T-helper 1 cell treated with Interleukin-12 subunit alpha and Interleukin-12 subunit beta and Interleukin-4 antibody, amounts not matched to agents 30 μg/mL and 1 μg/mL, for 36 hours (primary cell): ENCODE results near the gene KCNJ3.

Experiments used
- H3K27ac Mint-ChIP-seq: one replicate; pipeline ENCODE4 v1.8.0; 2021; ENCODE audit warnings: mild to moderate bottlenecking, mixed read lengths
- H3K27me3 Mint-ChIP-seq: one replicate; pipeline ENCODE4 v1.8.0; 2021; ENCODE audit warnings: low read depth, mixed read lengths
- H3K36me3 Mint-ChIP-seq: one replicate; pipeline ENCODE4 v1.8.0; 2021; ENCODE audit warnings: low read depth, mixed read lengths
- H3K4me1 Mint-ChIP-seq: one replicate; pipeline ENCODE4 v1.8.0; 2021; ENCODE audit warnings: low read depth, mixed read lengths
- H3K4me3 Mint-ChIP-seq: one replicate; pipeline ENCODE4 v1.8.0; 2021; ENCODE audit warnings: mild to moderate bottlenecking, moderate library complexity, mixed read lengths
- H3K9me3 Mint-ChIP-seq: one replicate; pipeline ENCODE4 v1.8.0; 2021; ENCODE audit warnings: mixed read lengths

Gene KCNJ3

DNA sequence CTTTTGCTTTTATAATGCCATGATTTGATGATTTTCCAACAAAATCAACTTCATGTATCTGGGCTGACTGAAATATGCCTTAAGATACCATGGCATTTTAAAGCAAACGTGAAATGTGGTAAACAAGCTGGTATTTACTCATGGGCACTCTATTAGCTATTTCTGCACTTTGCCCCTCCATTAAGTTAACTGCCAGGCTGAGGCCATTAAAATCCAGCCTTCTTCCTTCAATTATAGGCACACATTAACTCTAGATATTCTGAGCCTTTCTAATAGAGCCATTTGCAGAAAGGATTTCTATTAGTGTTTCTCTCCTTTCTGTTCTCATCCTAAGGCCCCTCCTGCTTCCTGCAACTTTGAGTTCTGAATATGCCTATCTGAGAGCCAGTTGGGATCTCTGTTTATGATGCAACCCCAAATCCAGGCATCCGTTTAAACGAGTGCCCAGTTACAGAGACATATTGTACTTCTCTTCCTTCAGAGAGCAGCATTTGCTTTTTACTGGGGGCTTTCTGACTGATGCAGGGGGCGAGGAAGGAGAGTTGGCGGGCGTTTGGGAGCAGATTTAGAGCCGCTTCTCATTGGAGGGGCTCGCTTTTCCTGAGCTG is 1.6 kb upstream of the KCNJ3 start:
- Mint-ChIP-seq H3K27me3 (peaks cover 34% of the 10 kb centered on the region), H3K27ac (no peak overlapping the region), H3K4me1 (peaks cover 1% of the 10 kb centered on the region), H3K4me3 (no peak overlapping the region), H3K36me3 (no peaks in the 10 kb centered on the region), H3K9me3 (peaks cover 4% of the 10 kb centered on the region)

DNA sequence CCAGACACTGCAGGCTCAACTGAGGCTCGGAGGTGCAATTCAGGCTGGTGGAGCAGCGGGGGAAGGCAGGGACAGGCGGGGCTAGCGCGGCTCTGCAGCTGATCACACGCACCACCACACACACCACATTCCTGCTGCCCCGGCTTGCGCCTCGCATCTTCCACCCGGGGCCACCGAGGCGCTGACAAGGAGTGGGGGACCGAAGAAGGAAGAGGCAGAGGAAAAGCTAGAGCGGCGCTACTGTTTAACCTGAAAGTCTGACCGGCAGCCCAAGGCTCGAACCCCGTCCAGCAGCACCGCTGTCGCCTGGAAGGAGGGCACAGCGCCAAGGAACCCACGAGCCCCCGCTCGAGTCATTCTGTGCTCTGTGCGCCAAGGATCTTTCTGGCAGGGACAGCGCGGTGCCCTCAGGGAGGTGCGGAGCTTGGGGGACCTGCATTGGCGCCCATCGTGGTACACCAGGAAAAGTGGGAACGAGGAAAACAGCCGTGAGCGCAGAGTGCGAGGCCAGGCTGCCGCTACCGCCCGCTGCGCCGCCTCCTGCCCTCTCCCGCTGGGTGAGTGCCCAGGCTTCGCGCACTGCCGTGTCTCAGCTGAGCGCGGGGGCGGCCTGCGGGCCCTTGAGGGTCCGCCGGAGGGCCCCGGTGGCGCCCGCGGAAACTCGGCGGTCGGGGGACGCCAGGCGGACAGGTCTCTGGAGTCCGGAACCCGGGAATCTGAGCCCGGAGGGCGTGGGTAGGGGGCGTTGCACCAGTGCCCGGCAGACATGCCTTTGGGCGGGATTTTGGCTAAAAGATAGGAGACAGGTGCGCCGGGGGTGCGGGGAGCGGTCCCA is 860 bp upstream of the KCNJ3 start:
- Mint-ChIP-seq H3K9me3 (peaks cover 4% of the 10 kb centered on the region), H3K4me3 (no peak overlapping the region), H3K27me3 (peaks cover 34% of the 10 kb centered on the region), H3K27ac (no peak overlapping the region), H3K4me1 (peaks cover 1% of the 10 kb centered on the region), H3K36me3 (no peaks in the 10 kb centered on the region)

DNA sequence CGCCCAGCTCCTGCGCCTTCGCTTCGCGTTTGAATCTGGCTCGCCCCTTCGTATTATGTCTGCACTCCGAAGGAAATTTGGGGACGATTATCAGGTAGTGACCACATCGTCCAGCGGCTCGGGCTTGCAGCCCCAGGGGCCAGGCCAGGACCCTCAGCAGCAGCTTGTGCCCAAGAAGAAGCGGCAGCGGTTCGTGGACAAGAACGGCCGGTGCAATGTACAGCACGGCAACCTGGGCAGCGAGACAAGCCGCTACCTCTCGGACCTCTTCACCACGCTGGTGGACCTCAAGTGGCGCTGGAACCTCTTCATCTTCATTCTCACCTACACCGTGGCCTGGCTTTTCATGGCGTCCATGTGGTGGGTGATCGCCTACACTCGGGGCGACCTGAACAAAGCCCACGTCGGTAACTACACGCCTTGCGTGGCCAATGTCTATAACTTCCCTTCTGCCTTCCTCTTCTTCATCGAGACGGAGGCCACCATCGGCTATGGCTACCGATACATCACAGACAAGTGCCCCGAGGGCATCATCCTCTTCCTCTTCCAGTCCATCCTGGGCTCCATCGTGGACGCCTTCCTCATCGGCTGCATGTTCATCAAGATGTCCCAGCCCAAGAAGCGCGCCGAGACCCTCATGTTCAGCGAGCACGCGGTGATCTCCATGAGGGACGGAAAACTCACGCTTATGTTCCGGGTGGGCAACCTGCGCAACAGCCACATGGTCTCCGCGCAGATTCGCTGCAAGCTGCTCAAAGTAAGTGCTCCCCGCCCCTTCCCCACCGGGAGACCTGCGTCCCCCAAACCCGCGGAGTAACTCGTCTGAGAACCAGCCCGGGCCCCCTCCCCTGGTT is 453 bp downstream of the KCNJ3 start:
- Mint-ChIP-seq H3K36me3 (no peaks in the 10 kb centered on the region), H3K4me1 (peaks cover 1% of the 10 kb centered on the region), H3K4me3 (no peak overlapping the region), H3K27me3 (peaks cover 34% of the 10 kb centered on the region), H3K9me3 (peaks cover 4% of the 10 kb centered on the region), H3K27ac (no peak overlapping the region)

DNA sequence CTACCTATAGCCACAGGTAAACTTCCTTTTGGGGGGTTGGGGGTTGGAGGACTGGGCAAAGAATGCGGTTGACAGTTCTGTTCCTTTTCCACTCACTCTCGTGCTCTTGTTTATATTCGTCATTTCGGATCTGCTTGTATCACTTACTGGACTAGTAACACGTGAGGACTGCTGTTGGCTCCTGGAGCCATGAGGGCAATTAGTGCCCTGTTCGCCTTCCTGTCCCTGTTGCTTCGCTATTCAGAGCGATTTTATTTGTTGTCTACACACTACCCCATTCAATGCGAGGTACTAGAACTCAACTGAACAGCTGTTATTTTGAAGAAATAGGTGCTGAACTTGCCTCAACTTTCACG is 1.1 kb downstream of the KCNJ3 start:
- no peak overlapping the region for H3K27ac Mint-ChIP-seq
- peaks cover 1% of the 10 kb centered on the region for H3K4me1 Mint-ChIP-seq
- no peaks in the 10 kb centered on the region for H3K36me3 Mint-ChIP-seq
- peaks cover 4% of the 10 kb centered on the region for H3K9me3 Mint-ChIP-seq
- no peak overlapping the region for H3K4me3 Mint-ChIP-seq
- peaks cover 34% of the 10 kb centered on the region for H3K27me3 Mint-ChIP-seq

DNA sequence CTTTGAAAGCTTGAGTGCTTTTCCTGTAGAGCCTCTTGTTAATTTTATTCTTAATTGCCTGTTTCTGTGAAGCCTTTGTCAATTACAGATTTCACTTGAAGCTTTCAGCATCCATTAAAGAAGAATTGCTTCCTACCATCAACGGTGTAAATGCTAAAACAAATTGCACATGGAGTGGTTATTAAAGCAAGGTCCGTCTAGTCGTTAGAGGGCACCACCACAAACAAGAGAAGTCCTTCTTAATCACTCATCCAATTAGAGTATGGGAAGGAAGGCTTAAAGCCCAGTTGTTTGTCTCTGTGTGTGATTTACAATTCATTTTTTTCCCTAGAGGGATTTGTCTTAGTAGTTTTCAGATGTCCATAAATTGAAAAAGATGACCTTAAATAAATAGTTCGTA is 1.6 kb downstream of the KCNJ3 start:
- Mint-ChIP-seq H3K36me3 (no peaks in the 10 kb centered on the region), H3K9me3 (peaks cover 4% of the 10 kb centered on the region), H3K27ac (no peak overlapping the region), H3K4me3 (no peak overlapping the region), H3K27me3 (peaks cover 34% of the 10 kb centered on the region), H3K4me1 (peaks cover 1% of the 10 kb centered on the region)

DNA sequence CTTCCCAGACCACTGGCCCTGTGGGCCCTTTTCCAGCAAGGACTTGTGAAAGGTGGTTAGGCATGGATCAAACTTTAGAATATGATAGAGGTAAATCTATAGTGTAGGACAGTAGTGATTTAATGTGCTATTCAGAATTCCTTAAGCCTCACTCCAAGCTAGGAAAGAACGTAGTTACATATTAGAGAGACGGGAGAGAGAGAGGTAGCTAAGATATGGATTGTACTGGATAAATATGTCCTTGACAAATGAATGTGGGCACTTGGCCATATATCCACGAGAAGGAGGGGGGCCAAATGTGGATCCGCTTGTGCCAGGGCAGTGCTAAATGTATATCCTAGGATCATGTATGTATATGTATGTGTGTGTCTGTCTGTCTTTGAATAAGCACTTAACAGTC is 6.5 kb downstream of the KCNJ3 start:
- H3K4me1 Mint-ChIP-seq, result no peaks in the 10 kb centered on the region
- H3K27ac Mint-ChIP-seq, result no peak overlapping the region
- no peaks in the 10 kb centered on the region for H3K27me3 Mint-ChIP-seq
- H3K9me3 Mint-ChIP-seq, result no peaks in the 10 kb centered on the region
- H3K36me3 Mint-ChIP-seq, result no peaks in the 10 kb centered on the region
- no peak overlapping the region for H3K4me3 Mint-ChIP-seq

DNA sequence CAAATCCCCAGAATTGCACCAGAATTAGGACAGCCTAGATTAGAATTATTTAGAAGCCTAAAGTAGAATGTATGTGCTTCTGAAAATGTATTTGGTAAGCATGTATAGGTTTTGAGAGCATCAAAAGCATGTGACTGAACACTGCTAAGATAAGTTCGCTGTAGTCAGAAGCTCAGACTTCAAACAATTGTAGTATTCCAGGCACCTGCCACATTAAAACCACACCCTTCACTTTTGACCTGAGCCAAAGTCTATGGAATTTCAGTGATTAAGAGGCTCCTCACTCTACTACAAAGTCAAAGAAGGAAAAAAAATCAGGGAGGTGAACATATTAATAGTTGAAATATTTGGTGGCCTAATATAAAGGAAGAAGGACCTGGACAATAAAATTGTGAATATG is 8.2 kb downstream of the KCNJ3 start:
- Mint-ChIP-seq H3K4me3 (no peak overlapping the region), H3K4me1 (no peaks in the 10 kb centered on the region), H3K27me3 (no peaks in the 10 kb centered on the region), H3K36me3 (no peaks in the 10 kb centered on the region), H3K27ac (no peak overlapping the region), H3K9me3 (no peaks in the 10 kb centered on the region)

DNA sequence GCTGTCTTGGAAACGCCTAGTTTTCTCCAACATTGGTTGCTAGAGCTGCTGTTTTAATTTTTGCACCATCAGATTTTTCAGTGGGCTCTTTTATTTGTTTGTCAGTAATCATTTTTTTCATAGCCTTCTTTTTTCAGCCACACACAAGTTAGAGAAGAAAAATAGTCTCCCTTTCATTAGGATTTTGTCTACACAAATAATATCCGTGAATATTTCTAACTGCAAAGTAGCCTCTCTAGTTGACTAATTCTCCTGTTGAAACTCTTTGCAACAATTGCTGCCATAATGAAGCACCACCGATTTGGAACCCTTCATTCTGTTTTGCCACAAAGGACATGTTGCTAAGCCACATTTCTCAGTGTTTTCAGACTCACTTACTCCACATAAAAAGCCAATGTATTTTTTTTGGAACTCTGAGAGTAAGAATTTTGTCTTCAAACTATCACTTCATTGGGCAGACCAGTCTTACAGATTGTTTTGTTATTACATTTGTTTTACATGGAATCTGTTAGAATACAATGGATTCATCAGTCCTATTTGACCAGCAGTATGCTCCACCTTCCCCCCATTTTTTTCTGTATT is 9.6 kb downstream of the KCNJ3 start:
- no peaks in the 10 kb centered on the region for H3K27me3 Mint-ChIP-seq
- H3K4me1 Mint-ChIP-seq, result no peaks in the 10 kb centered on the region
- no peaks in the 10 kb centered on the region for H3K9me3 Mint-ChIP-seq
- H3K27ac Mint-ChIP-seq, result no peak overlapping the region
- no peaks in the 10 kb centered on the region for H3K36me3 Mint-ChIP-seq
- H3K4me3 Mint-ChIP-seq, result no peak overlapping the region

DNA sequence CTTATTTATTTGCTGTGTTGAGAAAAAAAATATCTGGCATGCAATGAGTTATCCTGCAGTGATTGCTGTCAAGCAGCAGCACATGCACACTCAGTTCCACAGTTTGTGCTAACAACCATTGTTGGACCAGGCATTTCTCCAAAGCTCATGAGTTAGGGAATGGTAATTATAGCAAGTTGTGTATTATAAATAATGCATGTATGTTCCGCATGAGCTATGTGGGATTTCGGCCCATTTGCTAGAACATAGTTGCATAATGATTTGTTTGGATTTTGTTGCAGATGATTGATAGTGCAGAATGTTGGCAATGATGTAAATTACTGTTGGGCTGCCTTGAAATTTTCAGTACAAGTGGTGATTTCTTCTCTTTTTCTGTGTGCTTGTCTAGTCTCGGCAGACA is 10.7 kb downstream of the KCNJ3 start:
- no peak overlapping the region for H3K4me3 Mint-ChIP-seq
- H3K27ac Mint-ChIP-seq, result no peak overlapping the region
- H3K36me3 Mint-ChIP-seq, result no peaks in the 10 kb centered on the region
- H3K9me3 Mint-ChIP-seq, result no peaks in the 10 kb centered on the region
- no peaks in the 10 kb centered on the region for H3K27me3 Mint-ChIP-seq
- H3K4me1 Mint-ChIP-seq, result no peaks in the 10 kb centered on the region

DNA sequence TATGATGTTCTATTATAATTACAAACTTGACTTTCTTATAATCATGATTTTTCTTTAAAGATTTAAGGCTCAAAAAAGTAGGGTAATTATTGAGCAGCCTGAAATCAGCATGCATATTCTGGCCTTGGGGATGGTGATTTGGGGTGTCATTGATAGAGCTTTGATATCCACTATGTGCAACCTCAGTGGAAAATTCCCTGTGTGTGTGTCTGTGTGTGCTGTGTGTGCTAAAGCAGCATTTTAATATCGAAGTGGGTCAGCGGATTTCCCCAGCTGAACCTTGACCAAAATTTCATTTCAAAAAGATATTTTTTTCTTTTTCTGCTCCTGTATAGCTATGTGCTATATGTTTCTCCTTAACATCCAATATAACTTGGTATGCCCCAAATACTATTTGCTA is 11.6 kb downstream of the KCNJ3 start:
- no peaks in the 10 kb centered on the region for H3K4me1 Mint-ChIP-seq
- no peaks in the 10 kb centered on the region for H3K9me3 Mint-ChIP-seq
- no peak overlapping the region for H3K27ac Mint-ChIP-seq

DNA sequence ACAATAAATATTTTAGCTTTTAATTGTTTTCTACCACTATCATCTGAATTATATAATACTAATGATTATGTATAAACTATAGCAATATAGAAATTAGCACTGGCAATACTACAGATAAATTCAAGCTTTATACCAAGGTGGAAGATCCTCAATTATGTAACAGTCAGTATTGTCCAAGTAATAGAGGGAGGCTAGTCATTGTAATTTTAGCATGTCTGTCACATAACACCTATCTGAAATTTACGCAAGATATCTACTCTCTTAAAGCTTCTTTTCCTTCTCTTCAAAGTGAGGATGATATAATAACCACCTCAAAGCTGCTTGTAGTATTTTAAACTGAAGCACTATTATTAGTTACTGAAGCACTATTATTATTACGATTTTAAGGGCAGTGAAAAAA is 12.2 kb downstream of the KCNJ3 start:
- Mint-ChIP-seq H3K9me3 (no peaks in the 10 kb centered on the region), H3K36me3 (no peaks in the 10 kb centered on the region), H3K4me3 (no peak overlapping the region), H3K27ac (no peak overlapping the region), H3K4me1 (no peaks in the 10 kb centered on the region), H3K27me3 (no peaks in the 10 kb centered on the region)

More for the DNA sequence above, 11.6 kb downstream of the KCNJ3 start:
- Mint-ChIP-seq H3K36me3 (no peaks in the 10 kb centered on the region), H3K27me3 (no peaks in the 10 kb centered on the region), H3K4me3 (no peak overlapping the region)

DNA sequence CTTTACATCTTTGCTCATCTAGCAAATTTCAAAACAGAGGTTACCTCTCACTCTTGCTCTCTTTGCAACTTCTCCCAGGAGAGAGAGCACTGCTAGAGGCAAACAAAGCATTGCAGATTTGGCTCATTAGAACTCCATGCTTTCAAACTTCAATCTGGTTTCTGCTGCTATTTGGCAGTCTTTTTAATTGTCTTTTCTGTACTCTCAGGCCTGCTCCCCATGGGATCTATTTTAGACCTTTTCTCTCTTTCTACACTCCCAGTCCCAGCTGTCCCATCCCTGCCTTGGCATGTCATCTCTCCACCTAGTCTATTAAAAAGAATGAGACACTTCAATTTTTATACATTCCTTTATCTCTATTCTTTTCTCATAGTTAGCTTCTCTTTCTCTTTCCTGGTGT is 15.2 kb downstream of the KCNJ3 start:
- Mint-ChIP-seq H3K36me3 (no peaks in the 10 kb centered on the region), H3K27ac (no peak overlapping the region), H3K4me3 (no peak overlapping the region)

DNA sequence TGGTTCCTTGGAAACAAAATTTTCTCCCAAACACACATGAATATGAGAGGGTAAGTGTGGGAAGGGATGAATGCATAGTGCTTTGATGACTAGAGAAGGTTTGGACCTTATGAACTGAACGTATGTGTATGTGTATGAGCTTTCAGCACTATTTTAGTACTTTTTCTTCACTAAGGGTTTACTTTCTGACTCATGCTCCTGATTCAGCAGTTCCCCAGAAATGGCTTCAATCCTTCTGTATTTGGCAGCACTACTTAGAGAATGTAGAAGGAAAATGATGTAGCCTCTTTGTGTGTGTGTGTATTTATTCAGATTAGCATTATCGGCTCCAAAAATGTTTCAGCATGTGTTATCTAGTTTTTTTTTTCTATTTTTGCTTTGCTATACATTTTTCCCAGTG is 22.2 kb downstream of the KCNJ3 start:
- Mint-ChIP-seq H3K4me1 (no peaks in the 10 kb centered on the region), H3K27ac (no peak overlapping the region), H3K27me3 (no peaks in the 10 kb centered on the region), H3K36me3 (no peaks in the 10 kb centered on the region), H3K4me3 (no peak overlapping the region), H3K9me3 (no peaks in the 10 kb centered on the region)

More for the DNA sequence above, 15.2 kb downstream of the KCNJ3 start:
- Mint-ChIP-seq H3K4me1 (no peaks in the 10 kb centered on the region), H3K27me3 (no peaks in the 10 kb centered on the region), H3K9me3 (no peaks in the 10 kb centered on the region)

DNA sequence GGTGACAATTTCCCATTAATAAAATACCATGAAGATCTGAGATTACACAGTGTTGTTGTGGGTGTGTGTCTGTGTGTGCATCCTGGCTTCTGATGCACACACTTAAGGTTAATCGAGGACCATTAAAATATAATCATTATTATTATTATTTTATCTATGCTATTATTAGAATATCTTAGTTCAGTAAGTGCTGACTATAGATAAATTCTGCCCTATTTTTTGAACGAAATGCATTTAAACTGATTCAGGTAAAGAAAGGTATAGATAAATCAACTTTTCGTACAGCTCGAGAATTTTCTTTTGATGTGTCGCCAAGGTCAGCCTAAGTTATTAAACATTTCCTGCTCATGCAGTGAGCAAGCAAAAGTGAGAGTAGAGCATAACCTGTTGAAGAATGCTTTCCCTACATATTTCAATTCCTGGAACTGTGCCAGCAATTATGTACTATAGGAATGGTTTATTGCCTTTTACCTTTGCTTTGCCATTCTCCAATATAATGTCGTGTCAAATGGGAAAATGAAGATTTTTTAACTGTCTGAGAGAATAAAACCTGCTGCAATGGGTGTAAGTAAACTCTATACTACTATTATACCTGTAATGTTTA is 25.8 kb downstream of the KCNJ3 start:
- H3K4me1 Mint-ChIP-seq, result no peaks in the 10 kb centered on the region
- no peaks in the 10 kb centered on the region for H3K27me3 Mint-ChIP-seq
- no peaks in the 10 kb centered on the region for H3K36me3 Mint-ChIP-seq
- no peaks in the 10 kb centered on the region for H3K9me3 Mint-ChIP-seq
- H3K27ac Mint-ChIP-seq, result no peak overlapping the region
- H3K4me3 Mint-ChIP-seq, result no peak overlapping the region
